GM21423 (cell line): ENCODE data around the gene CLSTN3.

Source experiments
- ATAC-seq: cut with Tn5 transposase; IDR thresholded peaks from one replicate; pipeline ENCODE4 v1.9.1; 2021; ENCODE audit warnings: mild to moderate bottlenecking, moderate library complexity; ENCODE audit not compliant: unreplicated experiment

CLSTN3 gene

GRCh38 chr12:7146906-7147305 lies 16.7 kb downstream of the CLSTN3 start:
- no peak for ATAC-seq

- no peak for ATAC-seq
Observed at GRCh38 chr12:7150356-7150755, 20.2 kb downstream of the CLSTN3 start.

GRCh38 chr12:7150841-7151240 lies 20.7 kb downstream of the CLSTN3 start:
- ATAC-seq, result no peak

- no peak for ATAC-seq
Observed at GRCh38 chr12:7151532-7151931, 21.4 kb downstream of the CLSTN3 start.

DNA sequence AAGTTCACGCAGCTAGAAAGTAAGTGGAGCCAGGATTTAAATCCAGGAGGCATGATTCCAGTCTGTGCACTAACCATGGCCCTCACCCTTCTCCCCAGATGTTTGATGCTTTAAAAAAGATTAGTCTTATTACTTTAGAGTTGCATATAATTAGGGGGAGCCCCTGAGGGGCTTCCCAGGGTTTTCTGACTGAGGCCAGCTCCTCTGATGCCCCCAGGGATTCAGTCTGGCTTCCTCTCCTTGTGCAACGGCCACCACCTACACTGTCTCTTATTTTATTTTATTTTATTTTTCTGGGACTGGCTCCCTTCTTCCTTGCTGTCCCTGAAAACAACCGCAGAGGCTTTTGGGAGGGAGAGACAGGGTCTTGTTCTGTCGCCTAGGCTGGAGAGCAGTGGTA lies 22.6 kb downstream of the CLSTN3 start:
- no peak for ATAC-seq

- ATAC-seq, result no peak
Observed at GRCh38 chr12:7154042-7154441, 23.9 kb downstream of the CLSTN3 start.

GRCh38 chr12:7154901-7155470 lies 24.8 kb downstream of the CLSTN3 start:
- ATAC-seq, result no peak

- ATAC-seq, result no peak
Observed at GRCh38 chr12:7155471-7156034, 25.4 kb downstream of the CLSTN3 start.

DNA sequence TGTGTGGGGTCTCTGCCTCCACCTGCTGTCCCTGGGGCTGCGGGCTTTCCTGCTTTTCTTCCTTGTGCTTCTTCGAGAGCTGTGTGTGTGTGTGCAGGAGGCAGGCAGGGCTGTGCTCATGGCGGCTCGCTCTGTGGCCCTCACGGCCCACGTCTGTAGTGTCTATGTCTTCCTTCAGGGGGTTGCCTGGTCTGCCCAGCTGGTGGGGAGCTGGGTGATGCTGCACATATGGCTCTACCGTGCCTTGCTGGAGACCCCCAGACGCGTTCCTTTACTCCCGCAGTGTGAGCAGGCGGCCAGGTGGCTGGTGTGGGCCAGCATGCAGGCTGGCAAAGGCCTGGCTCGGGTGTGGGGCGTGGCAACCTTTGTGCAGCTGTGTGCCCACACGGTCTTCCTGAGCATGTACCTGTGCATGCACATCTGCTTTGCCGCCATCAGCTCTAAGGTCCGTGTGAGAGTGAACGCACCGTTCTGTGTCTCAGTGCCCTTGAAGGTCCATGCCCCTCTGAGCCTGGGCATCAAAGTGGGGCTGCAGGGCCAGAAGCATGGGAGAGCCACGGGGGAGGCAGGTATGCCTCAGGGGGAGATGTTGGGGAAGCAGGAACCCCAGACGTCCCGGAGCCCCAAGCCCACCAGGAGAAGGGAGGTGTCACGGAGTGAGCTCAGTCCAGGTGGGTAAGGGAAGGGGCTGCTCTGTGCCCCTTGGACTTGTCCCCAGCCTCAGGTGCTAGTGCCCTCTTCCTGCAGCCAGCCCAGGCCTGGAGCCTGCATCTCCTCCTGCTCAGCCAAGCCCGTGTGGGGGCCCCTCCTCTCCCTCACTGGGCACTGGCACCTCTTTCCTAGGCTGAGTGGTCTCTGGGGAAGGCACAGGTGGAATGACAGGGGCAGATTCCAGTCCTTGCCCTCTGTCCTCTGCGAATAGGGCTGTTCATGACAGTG lies 26.4 kb downstream of the CLSTN3 start:
- ATAC-seq, result no peak

DNA sequence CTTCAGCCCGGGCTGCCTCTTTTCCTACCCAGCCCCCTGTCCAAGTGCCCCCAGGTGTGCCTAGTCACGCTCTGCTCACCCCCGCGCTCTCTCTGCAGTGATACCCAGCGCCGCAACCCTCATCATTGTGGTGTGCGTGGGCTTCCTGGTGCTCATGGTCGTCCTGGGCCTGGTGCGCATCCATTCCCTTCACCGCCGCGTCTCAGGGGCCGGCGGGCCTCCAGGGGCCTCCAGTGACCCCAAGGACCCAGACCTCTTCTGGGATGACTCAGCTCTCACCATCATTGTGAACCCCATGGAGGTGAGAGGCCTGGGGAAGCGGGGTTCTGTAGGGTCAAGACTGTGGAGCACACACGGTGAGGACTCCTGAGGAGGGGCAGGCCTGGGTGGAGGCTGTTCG lies 27.2 kb downstream of the CLSTN3 start:
- ATAC-seq, result no peak

- ATAC-seq, result no peak
Observed at GRCh38 chr12:7158781-7159609, 28.8 kb downstream of the CLSTN3 start.

DNA sequence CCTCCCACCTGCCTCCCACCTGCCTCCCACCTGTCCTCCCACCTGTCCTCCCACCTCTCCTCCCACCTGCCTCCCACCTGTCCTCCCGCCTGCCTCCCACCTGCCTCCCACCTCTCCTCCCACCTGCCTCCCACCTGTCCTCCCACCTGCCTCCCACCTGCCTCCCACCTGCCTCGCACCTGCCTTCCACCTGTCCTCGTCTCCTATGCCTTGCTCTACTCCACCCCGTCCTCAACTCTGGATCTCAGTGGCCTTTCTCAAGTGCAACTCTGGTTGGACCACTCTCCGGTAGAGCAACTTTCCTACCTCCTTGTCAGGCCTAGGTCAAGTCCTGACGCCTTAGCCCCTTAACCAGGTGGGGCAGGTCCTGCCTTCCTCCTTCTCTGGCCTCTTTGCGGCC lies 30.0 kb downstream of the CLSTN3 start:
- no peak for ATAC-seq

- ATAC-seq, result no peak
Observed at GRCh38 chr12:7161327-7161726, 31.2 kb downstream of the CLSTN3 start.

- no peak for ATAC-seq
Observed at GRCh38 chr12:7161811-7162210, 31.6 kb downstream of the CLSTN3 start.

GRCh38 chr12:7162691-7163114 lies 32.5 kb downstream of the CLSTN3 start:
- ATAC-seq, result no peak

DNA sequence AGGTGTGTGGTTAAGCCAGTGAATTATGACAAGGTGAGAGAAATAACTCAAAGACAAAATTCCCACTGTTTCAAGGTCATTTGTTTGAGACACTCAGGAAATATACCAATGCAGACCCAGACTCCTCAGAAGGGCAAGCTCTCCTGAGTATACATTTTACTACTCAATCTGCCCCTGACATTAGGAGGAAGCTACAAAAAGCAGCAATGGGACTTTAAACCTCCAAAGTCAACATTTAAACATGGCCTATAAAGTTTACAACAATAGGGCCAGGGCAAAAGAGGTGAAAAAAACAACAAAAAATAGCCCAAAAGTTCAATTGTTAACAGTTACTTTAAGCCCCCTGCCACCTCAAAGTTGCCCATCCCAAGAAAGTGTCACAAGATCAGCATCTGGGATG lies 39.8 kb downstream of the CLSTN3 start:
- ATAC-seq, result no peak

GRCh38 chr12:7171854-7172253 lies 41.7 kb downstream of the CLSTN3 start:
- ATAC-seq, result no peak

DNA sequence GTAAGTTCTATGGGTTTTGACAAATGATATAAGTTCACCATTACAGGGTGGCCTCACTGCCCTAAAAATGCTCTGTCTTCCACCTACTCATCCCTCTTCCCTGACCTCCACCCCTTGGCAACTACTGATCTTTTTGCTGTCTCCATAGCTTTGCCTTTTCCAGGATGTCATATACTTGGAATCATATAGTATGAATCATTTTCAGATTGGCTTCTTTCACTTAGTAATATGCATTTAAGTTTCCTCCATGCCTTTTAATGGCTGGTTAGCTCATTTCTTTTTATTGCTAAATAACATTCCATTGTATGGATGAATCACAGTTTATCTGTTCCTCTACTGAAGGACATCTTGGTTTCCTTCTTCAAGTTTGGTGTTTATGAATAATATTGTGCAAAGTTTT lies 45.3 kb downstream of the CLSTN3 start:
- no peak for ATAC-seq

- ATAC-seq, result no peak
Observed at GRCh38 chr12:7176595-7176994, 46.4 kb downstream of the CLSTN3 start.

GRCh38 chr12:7178481-7178880 lies 48.3 kb downstream of the CLSTN3 start:
- ATAC-seq, result no peak

GRCh38 chr12:7180685-7181084 lies 50.5 kb downstream of the CLSTN3 start:
- ATAC-seq, result no peak
